HG03469 (cell line): ENCODE data around the gene MITF.

ENCODE experiments used
- ATAC-seq: cut with Tn5 transposase; IDR thresholded peaks from one replicate; pipeline ENCODE4 v1.9.1; 2021; ENCODE audit warnings: mild to moderate bottlenecking, moderate library complexity, moderate number of reproducible peaks; ENCODE audit not compliant: unreplicated experiment

MITF gene

GRCh38 chr3:69938931-69939330, 199.7 kb downstream of the MITF start:
- ATAC-seq, result no peak

GRCh38 chr3:69941037-69941436, 201.8 kb downstream of the MITF start:
- no peak for ATAC-seq

GRCh38 chr3:69941439-69942176, 202.3 kb downstream of the MITF start:
- no peak for ATAC-seq

- ATAC-seq, result no peak
These were observed 205.7 kb downstream of the MITF start for GRCh38 chr3:69944931-69945493.

- ATAC-seq, result no peak
These were observed 209.1 kb downstream of the MITF start for GRCh38 chr3:69948246-69948862.

GRCh38 chr3:69951616-69952015, 212.4 kb downstream of the MITF start:
- ATAC-seq, result no peak

GRCh38 chr3:69959581-69959980, 220.3 kb downstream of the MITF start:
- no peak for ATAC-seq

- no peak for ATAC-seq
These were observed 222.6 kb downstream of the MITF start for GRCh38 chr3:69961706-69962439.

- no peak for ATAC-seq
These were observed 224.4 kb downstream of the MITF start for GRCh38 chr3:69963643-69964042.

GRCh38 chr3:69967156-69967555, 227.9 kb downstream of the MITF start:
- ATAC-seq, result no peak

- ATAC-seq, result no peak
These were observed 231.6 kb downstream of the MITF start for GRCh38 chr3:69970827-69971226.

GRCh38 chr3:69972672-69973071, 233.4 kb downstream of the MITF start:
- ATAC-seq, result no peak

- ATAC-seq, result no peak
These were observed 236.8 kb downstream of the MITF start for GRCh38 chr3:69976021-69976420.

GRCh38 chr3:69983546-69984265, 244.4 kb downstream of the MITF start:
- no peak for ATAC-seq

GRCh38 chr3:69985266-69985665, 246.0 kb downstream of the MITF start:
- no peak for ATAC-seq

- ATAC-seq, result peak; percentile 70
These were observed 247.2 kb downstream of the MITF start for GRCh38 chr3:69986419-69986818.

- ATAC-seq, result no peak
These were observed 248.6 kb downstream of the MITF start for GRCh38 chr3:69987833-69988232.

- no peak for ATAC-seq
These were observed 254.5 kb downstream of the MITF start for GRCh38 chr3:69993757-69994156.

GRCh38 chr3:69994919-69995318, 255.7 kb downstream of the MITF start:
- ATAC-seq, result no peak

GRCh38 chr3:69997631-69998307, 258.5 kb downstream of the MITF start:
- no peak for ATAC-seq
